NOMO-1 treated with DMSO at 0.1 percent for 48 hours (cell line): ENCODE data around the gene CLSTN1.

Source experiments
- DNase-seq: peaks from one replicate; lab custom pipeline; 2025; ENCODE audit not compliant: unreplicated experiment; lab: John Stamatoyannopoulos, UW

The CLSTN1 gene

GRCh38 chr1:9852004-9852403 is 28.2 kb upstream of the CLSTN1 start:
- no peak for DNase-seq

DNA sequence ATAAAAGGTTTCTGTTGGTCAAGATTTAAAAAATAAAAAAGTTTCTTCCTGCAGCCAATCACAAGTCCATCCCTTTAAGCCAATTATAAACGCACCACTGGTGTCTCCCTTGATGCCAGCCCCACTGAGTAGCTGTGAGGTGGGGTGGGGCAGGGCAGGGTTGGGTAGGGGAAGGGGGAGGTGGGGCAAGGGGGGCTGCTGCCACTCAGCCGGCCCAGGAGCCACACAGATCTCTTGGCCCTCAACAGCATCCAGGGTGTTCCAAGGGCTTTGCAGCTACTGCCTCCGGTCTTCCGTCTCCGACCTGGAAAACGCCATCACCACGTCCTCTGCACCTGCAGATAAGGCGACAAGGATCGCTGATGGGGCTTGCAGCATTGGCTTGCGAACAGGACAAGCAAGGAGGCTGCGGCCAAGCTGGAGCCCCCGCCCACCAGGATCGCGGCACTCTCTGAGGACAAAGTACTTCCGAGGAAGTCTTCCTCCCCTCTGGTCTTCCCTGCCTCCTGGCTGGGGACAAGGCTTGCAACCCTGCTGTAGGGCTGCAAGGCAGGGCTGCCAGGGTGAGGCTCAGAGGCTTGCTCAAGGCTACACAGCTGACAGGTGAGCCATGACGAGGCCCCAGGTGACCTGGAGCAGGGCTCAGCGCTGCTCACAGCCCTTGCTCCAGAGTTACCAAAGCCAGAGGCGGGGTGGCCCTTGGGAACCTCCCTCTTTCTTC is 26.8 kb upstream of the CLSTN1 start:
- DNase-seq: no peak

DNA sequence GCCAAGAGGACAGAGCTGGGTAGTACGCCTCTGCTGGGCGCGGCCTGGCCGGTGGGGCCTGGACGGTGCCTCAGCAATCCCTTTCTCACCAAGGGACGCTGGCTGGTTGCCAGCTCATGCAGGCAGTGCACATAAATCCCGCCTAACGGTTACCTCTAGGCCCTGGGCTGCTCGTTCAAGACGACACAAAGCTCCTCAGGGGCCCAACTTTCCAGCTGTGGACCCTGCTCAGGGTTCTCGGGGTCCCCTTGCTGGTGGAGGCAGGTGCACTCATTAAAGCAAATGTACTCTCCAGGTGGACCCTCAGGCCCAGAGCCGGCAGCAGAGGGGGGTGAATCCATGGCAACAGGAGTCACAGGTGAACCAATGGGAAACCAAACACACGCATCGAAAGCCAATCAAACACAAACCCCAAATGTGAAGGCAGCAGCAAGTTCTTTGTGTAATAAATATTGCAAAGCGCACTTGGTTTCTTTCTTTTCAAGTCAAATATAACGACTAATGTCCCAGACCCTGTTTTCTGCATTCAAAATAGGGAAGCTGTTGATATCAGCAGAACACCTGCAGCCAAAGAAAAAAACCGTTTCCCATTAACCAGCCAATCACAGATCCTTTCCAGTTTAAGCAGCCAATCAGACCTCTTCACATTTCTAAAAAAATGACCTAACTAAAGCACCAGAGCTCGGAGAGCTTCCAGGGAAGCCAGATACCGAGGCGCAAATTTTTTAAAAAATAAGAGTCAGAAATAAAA is 26.1 kb upstream of the CLSTN1 start:
- no peak for DNase-seq

GRCh38 chr1:9848022-9848421 is 24.3 kb upstream of the CLSTN1 start:
- DNase-seq: no peak

DNA sequence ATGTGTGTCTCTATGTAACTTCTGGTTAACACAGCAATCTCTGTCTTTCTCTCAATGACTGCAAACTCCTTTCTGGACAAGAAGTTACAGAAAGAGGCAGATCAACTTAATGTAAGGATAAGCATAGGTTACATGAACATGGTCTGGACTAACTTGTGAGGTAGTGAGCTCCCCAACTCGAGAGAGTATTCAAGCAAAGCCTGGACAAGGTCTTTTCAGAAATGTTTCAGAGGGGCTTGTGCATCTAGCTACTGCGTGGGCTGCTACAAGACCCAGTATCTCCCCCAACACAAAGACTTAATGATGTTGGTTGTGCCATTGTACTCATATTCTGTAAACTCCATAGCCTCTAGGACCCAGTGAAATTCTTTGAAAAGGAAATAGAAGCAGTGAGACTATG is 23.5 kb upstream of the CLSTN1 start:
- no peak for DNase-seq

- no peak for DNase-seq
These were observed 22.9 kb upstream of the CLSTN1 start for GRCh38 chr1:9846611-9847171.

GRCh38 chr1:9845914-9846313 is 22.1 kb upstream of the CLSTN1 start:
- no peak for DNase-seq

- DNase-seq: no peak
These were observed 21.0 kb upstream of the CLSTN1 start for GRCh38 chr1:9844756-9845155.

- no peak for DNase-seq
These were observed 20.3 kb upstream of the CLSTN1 start for GRCh38 chr1:9844106-9844505.

DNA sequence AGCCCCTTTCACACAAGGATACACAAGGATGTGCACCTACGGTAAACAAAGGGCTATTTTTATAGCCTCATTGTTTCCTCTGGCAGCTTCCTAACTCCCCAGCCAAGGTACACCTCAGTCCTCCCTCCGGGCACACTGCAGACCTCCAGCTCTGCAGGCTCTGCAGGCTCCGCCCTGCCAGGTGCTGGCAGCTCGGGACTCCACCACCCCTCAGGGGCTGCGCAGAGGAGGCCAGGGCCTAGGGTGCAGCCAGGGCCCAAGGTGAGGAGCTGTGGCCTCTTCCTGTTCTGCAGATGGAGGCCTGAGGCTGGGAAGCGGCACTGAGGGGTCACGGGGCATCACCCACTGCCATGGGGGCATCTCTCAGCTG is 19.8 kb upstream of the CLSTN1 start:
- DNase-seq: no peak

- DNase-seq: no peak
These were observed 19.2 kb upstream of the CLSTN1 start for GRCh38 chr1:9842781-9843575.

- DNase-seq: no peak
These were observed 18.4 kb upstream of the CLSTN1 start for GRCh38 chr1:9842073-9842711.

- DNase-seq: no peak
These were observed 17.7 kb upstream of the CLSTN1 start for GRCh38 chr1:9841460-9841859.

DNA sequence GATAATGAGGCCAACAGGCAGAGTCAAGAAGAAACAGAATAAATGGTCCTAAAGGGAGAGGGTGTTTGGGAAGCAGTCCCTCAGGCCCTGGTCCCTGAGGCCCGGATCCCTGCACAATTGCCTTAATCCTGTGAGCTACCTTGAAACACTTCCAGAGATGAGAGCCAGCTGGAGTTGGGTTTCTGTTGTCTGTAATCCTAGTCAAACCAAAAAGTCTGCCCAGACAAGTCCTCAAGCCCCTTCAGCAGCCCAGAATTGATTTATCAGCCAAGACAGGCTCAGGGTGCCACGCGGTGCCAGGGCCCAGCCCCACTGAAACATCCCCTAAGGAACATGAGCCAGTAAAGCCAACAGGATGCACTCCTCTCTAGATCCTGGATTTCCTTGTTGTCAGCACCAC is 16.4 kb upstream of the CLSTN1 start:
- DNase-seq: no peak

GRCh38 chr1:9838946-9839345 is 15.2 kb upstream of the CLSTN1 start:
- no peak for DNase-seq

DNA sequence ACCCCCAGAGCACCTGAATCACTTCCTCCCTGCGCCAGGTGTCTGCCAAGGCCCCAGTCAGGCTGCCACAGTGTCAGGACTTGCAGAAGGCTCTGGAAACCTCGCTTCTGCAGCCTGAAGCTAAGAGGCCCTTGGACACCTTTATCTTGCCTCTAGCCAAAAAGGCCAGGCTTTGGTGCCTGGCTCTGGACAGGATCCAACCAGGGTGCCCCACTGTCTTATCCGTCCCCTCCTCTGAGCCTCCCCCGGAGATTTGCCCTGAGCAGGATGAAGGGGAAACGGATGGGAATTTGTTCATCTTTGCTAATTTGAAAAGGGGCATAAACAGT is 12.8 kb upstream of the CLSTN1 start:
- no peak for DNase-seq

- no peak for DNase-seq
These were observed 12.2 kb upstream of the CLSTN1 start for GRCh38 chr1:9835758-9836631.

- no peak for DNase-seq
These were observed 11.6 kb upstream of the CLSTN1 start for GRCh38 chr1:9835404-9835757.

DNA sequence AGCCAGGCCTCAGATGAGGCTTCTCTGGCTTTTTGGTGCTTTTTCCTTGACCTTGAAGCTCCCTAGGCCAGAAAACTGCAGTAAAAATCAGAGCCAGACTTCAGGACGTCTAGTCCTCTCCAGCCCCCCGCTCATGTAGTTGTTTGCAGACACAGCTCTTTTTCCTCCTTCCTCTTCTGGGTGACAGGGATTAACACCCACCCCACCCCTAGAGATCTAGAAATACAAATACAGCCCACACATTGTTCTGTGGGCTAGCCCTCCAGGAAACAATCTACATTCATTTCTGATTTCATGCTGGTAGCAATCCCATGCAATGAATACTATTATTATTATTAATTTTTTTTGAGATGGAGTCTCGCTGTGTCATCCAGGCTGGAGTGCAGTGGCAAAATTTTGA is 9.9 kb upstream of the CLSTN1 start:
- DNase-seq: no peak

- DNase-seq: no peak
These were observed 3.9 kb upstream of the CLSTN1 start for GRCh38 chr1:9827558-9828185.
